Uterus (tissue), 2 donors: ENCODE data around the gene LAPTM4A.

Experiments
- CTCF ChIP-seq, 4 experiments: fragments of 200-600 bp in 2 of 4; fragments of 450-650 bp in 2 of 4; sonication (generic) in 2 of 4; IDR thresholded peaks; one replicate each; pipeline ENCODE4 v1.5.1; 2016 to 2019; ENCODE audit warnings: antibody characterized with exemption in 4 of 4, mild to moderate bottlenecking in 2 of 4, moderate library complexity in 1 of 4
- POLR2A ChIP-seq, 2 donors: fragments of 450-650 bp; IDR thresholded peaks; one replicate each; pipeline ENCODE4 v1.6.1; 2016; ENCODE audit warnings: antibody characterized with exemption in 2 of 2, mild to moderate bottlenecking in 1 of 2, moderate library complexity in 1 of 2

DNA sequence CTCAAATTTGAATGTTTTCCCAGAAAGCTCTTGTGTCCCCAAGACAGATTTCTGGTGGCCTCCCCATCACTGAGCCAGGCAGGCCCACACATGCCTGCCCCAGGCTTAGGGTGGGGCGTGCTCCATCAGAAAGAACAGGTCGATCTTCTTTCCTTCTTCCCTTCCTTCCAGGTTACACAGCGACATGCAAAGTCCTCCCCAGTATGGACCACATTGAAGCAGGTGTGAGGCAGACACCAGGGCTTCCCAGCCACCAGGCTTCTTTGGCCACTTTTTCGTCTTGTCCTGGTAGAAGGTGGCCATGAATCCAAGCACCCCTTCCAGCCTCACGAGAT is 41.4 kb upstream of the LAPTM4A start:
- no peak for TF ChIP-seq CTCF (IDR thresholded peaks at IDR 0.05)
- no peak for TF ChIP-seq POLR2A (IDR thresholded peaks at IDR 0.05)
